ENCODE measurements around the gene MYO5B. TPM values are rescaled to one million over a fixed set of nuclear protein-coding genes. Genes with fewer than 3 reads are reported as not detected.

The MYO5B gene
- polyA plus RNA-seq, 3 donors = 29.0 to 34.5 (median 29.5) TPM

DNA sequence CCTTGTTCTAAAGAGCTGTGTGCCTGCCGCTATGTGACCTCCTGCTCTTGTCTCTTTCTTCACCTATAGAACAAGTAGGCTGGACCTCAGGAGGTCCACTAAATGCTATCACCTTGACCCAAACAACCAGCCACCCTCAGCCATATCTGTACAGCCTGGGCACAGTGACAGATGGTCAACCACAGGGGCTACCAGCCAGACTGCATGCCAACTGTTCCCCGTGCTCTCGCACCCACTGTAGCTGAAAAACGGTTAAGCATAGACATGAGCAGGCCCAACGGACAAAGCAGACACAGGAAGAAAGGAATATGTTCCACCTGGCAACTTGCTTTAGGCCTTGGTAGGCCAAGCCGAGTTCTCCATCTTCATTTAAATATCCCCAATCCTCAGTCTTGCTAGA, 338.5 kb downstream of the MYO5B start:
- DNase-seq = no peak

DNA sequence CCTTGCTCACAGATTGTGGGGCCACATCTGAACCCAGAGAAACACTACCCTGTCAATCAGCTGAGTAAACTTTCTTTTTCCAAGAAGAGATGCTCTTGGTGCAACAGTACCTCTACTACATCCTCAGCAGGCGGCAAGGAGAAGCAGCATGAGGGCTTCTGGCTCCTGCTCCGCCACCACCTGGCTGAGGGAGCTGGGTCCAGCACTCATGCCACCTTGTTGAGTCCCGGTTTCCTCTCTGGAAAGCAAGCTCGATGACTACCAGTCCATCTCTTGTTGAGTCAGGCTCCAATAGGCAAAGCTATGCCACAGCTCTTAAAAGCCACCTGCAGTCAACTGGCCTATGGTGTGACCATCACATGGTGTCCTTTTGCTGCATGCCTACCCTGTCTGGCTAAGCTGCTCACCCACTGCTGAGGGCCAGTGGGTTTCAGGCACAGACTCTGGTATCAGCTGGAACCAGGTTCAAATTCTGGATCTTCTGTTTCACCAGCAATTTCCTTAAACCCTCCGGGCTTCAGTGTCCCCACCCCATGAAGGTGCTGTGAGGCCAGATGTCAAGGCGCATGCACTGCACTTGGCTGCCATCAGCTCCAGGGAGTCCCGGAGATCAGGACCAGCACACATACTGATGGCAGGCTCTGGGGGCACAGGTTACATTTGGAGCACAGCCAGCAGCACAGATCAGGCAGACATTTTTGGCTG, 339.1 kb downstream of the MYO5B start:
- DNase-seq = no peak

DNA sequence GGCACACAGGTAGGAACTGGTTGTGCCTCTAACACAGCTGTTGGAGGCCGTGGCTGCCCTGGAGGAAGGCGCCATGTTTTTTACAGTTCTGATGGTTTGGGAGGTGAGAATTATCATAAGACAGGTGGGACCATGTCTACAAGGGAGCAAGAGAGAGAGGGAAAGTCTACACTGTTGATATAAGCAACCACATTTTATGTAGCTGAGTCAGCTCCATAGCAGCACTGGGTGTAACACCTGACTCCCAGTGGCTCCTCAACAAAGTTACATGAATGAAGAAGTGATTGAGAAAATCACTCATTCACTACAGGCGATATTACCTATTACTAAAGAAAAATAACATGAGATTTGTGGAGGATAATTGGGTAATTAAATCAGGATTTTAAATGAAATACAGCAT, 340.3 kb downstream of the MYO5B start:
- no peak for DNase-seq

DNA sequence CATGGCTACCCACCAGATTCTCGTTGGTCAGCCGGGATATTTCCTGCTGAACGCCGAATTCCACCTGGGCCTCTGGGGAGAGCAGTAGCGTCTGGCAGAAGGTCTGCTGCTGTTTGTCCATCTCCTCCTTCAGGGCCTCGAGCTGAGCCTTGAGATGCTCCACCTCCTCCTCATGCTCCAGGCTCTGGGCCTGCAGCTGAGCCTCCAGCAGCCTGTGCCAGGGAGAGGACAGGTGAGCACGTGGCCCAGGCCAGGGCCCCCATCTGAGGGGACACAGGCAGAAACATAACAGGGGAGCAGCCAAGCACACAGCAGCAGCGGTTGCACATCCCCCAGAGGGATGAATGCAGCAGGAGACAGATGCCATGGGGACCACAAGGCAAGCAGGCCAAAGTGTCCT, 341.5 kb downstream of the MYO5B start:
- no peak for DNase-seq

DNA sequence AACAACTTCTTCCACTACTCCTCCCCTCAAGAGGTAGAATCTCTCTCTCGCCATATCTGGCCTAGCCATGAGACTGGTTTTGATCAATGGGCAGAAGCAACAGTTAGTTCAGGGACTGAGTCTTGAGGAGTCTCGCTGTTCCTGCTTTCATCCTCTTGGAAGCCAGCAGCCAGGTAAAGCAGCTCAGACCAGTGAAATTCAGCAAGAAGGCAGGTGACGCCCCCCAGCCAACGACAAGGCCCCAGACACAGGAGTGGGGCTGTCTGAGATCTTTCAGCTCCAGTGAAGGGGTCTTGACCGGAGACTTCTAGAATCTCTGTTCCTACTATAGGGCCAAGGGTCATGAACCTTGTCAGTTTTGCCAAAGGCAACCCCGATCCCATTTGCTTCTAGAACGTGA, 341.9 kb downstream of the MYO5B start:
- no peak for DNase-seq

DNA sequence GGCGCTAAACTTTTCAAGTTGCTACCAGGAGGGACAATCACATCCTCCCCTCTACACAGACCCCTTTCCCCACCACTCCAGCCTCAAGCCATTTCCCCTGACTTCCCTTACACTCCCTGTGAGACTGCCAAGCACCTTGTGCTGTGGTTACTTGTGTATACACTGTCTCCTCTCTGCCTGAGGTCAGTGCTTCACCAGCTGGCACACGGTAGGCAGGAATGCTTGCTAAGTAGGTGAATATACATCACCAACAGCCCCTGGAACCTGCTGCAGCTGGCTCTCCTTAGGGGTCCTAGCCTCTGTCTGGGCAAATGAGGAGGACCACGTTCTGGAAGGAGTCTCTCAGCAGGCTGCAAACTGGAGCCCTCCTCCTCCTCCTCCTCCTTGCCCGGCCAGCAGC, 343.3 kb downstream of the MYO5B start:
- no peak for DNase-seq

DNA sequence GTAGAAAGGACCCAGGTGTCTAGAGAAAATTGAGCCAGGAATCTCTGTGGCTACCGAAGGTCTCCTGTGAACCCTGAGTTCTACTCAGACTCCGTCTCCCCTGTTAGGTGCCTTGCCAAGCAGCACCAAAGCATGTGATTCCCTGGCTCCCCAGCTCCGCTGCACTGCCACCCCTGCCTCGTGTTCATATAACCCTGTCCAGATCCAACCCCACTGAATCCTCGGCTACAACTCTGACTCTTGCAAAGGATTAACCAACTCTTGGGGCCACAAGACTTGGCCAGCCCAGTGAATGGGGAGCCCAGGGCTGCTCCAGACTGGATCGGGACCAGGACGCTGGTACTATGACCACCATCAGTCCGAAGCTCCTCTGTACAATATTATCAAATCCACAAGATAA, 344.3 kb downstream of the MYO5B start:
- DNase-seq = no peak

DNA sequence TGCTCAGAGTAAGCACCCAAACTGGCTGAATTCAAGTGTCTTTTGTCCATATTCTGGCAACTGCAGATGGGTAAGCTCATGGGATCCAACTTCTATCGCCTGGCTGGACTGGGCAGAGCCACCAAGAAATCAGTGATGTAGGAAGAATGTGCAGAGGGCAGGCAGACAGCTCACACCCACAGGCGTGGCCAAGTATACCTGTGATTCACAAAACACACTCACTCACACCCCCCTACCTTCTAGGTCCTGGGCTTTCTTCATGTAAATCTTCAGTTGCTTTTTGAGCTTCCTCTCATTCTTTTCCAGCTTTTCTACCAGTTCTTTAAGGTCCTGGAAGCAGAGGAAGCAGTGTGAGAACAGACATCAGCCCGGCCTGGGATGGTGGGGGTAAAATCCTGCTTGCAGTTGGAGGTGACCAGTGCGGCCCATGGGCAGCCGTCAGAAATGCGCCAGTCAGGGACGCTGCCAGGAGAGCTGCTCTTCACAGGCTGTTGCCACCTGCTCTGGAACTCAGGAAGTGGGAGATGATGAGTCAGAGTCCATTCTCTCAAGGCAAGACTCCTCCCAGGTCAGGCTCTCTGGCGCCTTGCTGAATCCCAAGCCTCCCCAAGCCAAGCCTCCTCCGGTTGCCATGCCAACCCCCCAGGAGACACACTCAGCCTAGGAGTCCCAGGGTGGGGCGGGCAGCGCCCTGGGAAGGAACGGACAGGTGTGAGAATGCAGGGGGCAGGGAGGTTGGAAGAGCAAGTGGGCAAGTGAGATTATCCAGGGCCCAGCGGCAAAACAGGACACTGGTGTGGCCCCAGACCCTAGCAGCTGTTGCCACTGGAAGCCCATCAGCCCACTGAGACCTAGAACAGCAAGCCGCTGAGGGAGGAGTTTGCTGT, 345.4 kb downstream of the MYO5B start:
- DNase-seq = peak; percentile 52

DNA sequence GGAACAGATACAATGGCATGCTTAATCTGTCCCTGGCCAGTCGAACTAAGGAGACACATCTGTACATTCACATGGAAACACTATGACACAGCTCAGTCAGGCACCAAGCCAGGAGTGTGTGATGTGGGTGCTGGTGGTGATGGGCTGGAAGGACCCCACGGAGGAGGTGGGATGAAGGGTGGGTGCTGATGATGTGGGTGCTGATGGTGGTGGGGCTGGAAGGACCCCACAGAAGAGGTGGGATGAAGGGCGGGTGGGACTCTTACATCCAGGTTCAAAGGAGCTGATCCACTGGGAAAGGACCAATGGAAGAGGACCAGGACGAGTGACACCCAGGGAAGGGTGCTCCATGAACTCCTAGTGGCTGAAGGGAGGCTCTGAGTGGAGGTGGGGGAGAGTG, 346.8 kb downstream of the MYO5B start:
- DNase-seq = no peak

DNA sequence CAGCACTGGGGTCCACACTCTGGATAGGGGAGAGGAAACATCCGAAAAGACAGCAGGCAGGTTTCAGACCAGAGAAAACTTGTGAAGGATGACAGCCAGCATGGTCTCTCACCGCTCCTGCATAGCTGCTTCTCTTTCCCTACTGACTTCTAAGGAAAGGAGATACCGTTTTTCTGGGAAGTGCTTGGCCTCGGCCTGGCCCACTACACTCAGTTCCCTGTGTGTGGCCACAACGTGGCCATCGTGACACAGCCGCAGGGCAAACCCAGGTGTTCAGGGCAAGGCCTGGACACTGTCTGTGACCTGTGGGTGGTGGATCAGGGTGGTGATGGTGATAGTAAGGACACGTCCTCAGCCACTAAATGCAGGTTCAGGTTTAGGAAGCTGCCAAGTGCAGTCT, 347.4 kb downstream of the MYO5B start:
- no peak for DNase-seq

DNA sequence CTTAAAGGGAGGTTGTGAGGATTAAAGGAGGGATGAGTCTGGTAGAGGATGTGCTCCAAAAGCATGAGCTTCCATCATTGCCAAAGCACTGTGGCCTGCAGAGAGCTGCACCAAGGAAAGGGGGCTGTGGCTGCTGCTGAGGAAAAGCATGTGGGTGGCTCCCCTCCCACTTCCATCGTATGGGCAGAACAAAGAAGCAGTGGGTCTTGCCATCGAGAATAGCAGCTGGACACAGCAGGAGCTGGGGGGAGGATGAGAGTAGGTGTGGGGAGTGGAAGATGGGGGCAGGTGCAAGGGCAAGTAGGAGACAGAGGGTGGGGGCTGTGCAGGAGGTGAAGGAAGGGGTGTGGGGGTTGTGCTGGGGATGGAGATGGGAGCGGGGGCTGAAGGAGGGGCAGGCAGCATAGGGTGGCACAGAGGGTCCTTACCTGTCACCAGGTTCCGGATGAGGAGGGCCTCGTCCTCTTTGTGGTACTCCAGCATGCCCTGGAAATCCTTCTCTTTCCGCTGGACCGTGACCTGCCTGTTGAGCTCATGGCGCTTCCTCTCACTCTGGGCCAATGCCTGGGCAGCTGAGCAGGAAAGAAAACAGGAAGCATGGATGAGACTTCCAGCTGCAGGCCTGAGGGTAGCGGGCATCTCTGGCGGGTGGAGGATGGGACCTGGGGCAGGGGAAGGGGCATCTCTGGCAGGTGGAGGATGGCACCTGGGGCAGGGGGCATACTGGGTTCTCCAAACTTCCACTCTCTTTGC, 348.1 kb downstream of the MYO5B start:
- DNase-seq = no peak

DNA sequence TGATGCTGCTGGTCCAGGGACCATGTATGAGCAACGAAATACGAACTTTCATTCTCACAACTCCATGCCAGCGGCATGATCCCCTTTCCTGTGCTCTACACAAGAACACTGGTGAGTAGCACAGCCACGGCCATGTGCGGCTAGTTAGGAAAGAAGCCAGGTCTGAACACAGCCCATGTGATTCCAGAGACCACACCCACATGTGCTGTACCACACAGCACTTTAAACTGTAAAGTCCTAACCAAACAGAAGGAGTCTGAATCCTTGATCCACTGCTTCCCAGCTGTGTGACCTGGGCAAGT, 348.6 kb downstream of the MYO5B start:
- DNase-seq = no peak

DNA sequence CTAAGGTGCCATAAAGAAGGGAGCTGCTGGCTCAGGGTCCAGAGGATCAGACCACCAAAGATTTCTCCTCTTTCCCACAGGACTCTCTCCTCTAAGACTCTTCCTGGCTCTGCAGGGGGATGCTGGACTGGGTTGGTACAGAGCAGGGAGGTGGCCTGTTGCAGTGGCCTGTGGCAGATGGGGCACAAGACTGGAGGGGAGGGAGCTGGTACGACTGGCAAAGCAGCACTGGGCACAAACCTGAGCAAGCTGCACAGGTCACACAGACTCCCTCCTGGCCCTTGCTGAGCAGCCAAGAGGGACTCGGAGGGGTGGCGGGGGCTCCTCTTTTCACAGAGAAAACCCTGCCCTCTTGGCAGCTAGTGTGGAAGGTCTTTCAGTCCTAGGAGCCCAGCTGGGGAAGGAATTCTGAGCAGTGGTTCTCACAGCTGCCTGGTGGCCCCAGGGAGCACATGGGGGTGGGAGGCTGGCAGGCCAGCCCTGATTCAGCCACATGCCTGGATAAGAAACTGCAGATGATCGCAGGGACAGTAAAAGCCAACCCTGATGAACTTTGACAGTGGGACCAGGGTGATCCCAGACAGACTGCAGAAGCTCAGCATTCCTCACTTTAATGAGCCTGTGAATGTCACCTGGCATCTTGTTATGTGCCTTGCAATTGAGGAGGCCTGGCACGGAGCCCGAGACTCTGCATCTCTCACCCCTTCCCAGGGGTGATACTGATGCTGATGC, 349.2 kb downstream of the MYO5B start:
- no peak for DNase-seq

DNA sequence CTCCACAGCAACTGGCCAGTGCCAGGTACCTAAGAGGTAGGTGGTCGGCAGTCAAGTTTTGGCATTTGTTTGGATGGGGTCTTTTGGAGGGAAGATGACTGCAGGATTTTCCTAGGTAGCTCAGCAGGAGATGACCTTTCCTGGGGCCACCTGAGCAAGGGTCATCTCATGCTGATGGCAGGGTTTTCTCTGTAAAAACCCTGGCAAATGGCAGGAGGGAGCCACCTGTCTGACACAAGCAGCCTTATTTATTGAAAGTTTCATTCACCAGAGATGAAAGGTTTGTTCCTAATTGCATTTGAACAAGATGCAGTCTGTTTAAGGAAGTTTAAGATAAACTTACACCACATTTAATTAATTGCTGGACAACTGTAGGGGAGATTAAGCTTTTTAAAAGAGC, 350.0 kb downstream of the MYO5B start:
- no peak for DNase-seq

DNA sequence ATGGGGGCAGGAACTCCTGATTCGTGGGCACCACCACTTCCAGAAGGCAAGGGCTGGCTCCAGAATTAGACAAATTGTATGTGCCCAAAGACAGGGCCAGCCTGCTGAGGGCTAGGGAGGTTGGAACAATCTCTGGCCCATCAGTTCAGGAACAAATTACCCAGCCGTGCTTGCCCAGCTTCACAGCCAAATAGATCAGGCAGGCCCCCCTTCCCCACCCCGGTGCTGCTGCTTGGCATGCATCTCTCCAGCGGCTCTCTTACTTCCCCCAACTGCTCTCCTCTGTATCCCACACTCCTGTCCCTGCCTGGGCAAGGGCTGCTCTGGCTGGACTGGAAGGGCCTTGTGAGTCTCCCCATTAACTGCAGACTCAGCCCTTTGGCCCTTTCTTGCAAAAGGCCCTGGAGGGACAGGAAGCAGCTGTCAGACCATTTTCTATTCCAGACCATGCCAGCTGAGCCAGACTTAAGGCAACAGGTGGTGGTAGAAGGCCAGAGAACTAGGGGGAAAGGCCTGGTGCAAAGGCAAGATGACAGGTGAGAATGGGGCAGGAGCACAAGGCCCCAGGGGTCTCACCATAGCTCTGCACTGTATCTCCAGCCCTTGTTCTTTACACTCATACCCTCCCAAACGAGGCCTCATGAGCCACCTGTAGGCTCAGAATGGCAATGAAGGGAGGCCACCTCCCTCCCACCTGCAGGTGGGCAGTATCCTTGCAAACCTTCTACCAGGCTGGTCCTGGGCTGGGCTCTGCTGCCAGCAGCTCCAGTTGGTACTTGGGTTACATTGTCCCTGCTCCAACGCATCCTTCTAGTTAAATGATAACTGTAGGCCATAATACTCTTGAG, 350.9 kb downstream of the MYO5B start:
- DNase-seq = no peak

DNA sequence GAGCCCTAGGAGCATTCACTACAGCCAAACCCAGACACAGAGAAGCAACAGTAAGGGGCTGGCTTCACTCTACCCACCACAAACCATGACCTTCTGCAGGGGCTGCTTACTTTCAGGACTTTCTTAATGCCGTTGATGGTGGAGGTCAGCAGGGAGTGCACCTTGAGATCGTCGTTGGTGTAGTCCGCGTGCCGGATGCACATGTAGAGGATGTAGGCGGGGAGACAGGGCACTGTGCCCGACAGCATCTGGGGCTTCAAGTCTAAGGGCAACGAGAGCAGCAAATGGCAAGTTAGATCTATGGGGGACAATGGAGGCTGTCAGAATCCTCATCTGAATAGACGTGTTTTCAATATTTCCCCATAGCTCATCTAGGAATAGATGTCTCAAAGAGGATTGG, 351.8 kb downstream of the MYO5B start:
- DNase-seq = no peak

DNA sequence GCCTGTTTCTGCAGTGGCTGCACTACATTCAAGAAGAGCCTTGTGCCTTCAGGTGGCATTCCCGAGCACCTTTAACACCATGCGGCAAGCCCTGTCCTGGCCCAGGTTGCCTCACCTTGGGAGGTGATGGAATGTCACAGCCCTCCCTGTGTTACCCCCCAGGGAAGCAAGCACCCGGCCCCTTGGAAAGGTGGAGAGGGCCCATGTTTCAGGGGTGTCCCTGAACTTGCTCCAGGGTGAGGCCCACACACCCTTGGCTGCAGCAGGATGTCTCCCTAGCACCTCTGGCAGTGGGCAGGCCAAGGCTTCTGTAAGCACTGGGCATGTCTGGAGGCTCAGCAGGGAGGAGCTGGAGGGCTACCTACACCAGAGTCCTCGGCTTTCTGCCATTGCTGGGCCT, 352.3 kb downstream of the MYO5B start:
- no peak for DNase-seq

DNA sequence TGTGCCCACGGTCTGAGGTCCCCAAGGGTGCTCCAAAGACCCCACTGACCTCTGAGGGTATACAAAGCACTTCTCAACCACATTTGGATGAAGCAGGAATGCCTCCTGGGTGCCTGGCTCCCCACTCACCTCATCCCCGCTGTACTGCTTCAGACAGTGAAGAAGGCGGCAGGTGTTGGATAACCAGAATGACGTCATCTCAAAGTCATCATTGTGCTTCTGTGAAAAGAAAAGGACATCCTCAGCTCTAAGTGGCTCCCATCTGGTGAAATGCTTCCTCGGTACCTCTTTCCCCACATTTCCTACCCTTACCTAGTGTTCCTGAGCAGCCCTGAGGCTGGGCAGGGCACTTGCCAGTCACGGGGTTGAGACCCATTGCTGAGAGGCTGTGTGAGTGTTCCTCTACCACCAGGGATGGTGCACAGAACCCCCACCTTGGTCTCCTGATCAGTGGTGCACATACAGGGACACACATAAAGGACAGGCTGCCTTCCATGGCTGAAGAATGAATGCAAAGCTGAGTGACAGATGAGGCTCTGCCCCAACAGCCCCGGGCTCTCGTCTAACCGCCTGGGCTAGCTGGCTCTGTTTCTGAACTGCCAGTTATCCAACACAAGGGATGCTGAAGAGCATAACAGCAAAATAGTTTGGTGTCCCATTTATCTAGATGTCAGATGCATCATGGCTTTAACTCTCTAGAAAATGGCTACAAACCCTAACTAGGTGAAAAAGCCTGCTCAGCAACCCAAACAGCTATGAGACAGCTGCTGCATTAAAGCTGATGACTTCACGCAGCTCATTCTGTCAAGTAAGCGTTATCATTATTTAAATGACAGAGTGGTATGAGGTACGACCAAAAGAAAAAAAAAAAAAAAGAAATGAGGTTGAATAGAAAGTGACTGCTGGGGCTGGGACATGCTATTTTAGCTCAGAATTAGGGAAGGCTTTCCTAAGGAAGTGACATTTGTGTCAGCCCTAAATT, 353.4 kb downstream of the MYO5B start:
- no peak for DNase-seq

DNA sequence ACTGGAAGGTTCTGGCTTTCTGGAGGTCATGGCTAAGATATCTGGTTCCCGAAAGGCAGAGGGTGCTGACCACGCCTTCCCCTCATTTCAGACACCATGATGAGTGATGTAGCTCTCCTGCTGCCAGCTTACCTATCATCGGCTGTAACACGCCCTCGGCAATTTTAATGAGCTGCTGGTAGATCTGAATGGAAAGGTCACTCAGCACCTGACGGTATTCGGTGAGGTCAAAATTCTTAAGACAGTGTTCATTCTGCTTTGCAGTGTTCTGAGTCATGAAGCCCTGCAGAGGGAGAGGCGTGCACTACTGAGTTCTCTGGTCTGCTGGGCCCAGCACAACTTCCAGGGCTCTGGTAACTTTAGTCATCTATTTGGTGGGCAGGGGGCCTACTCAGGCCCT, 355.9 kb downstream of the MYO5B start:
- DNase-seq = no peak

DNA sequence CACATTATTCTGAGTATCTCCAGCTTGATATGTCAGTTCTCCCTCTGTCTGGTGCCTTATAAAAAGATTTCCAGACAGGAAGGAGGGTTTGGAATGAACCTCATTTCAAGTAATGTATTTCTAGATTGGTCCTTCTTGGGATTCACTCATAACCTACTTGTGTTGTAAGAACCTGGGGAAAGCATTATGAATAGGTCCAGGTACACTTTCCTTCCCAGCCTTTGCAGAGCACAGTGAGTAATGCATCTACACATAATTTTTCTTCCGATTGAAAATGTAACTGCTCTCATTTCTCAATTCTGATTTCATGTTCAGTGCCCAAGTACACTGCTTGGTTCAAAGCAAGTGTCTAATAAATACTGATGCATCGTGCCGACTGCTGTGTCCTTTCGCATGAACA, 356.6 kb downstream of the MYO5B start:
- DNase-seq = no peak
